Measurements from ENCODE around the gene ALLC.

The ALLC gene

GRCh38 chr2:3728104-3729054 lies 70.4 kb downstream of the ALLC start:
- Histone ChIP-seq H4K20me1 (ENCODE audit: insufficient read depth, low read length) (no peaks in the 10 kb centered on the region), H3K4me3 (ENCODE audit: low read length) (peak overlapping the region; percentile 62), H3K27me3 (ENCODE audit: low read depth, low read length) (peaks cover 2% of the 10 kb centered on the region; the same call in 1 of the 2 replicates), H3K9me3 (ENCODE audit: insufficient read depth, low read length) (no peaks in the 10 kb centered on the region), H3K27ac (ENCODE audit: low read length) (no peak overlapping the region), H2AFZ (ENCODE audit: low read depth, low read length) (peak overlapping the region; percentile 81), H3K4me2 (ENCODE audit: low read length) (peak overlapping the region; percentile 77), H3K79me2 (ENCODE audit: low read length) (no peaks in the 10 kb centered on the region), H3K36me3 (replicated peaks; ENCODE audit: low read depth, low read length) (no peaks in the 10 kb centered on the region), H3K4me1 (ENCODE audit: low read length) (peaks cover 8% of the 10 kb centered on the region), H3K9ac (ENCODE audit: low read length) (peak overlapping the region; percentile 44; the same call in 1 of the 2 replicates)
- TF ChIP-seq EZH2phosphoT487 (IDR thresholded peaks at IDR 0.05; ENCODE audit: low read depth) (no peak), CTCF (IDR thresholded peaks at IDR 0.05; ENCODE audit: low read depth, low read length) (peak; percentile 69)

GRCh38 chr2:3729055-3729448 lies 71.1 kb downstream of the ALLC start:
- no peak overlapping the region for H3K4me3 ChIP-seq (ENCODE audit: low read length)
- 0 out of 2 replicates have a peak, but pooled peaks cover 2% of the 10 kb centered on the region for H3K27me3 ChIP-seq (ENCODE audit: low read depth, low read length)
- no peak overlapping the region for H3K4me2 ChIP-seq (ENCODE audit: low read length)
- no peak overlapping the region for H3K9ac ChIP-seq (ENCODE audit: low read length)
- H3K79me2 ChIP-seq (ENCODE audit: low read length) = no peaks in the 10 kb centered on the region
- no peaks in the 10 kb centered on the region for H3K9me3 ChIP-seq (ENCODE audit: insufficient read depth, low read length)
- H3K36me3 ChIP-seq (replicated peaks; ENCODE audit: low read depth, low read length) = no peaks in the 10 kb centered on the region
- peaks cover 8% of the 10 kb centered on the region for H3K4me1 ChIP-seq (ENCODE audit: low read length)
- no peak overlapping the region for H2AFZ ChIP-seq (ENCODE audit: low read depth, low read length)
- no peak overlapping the region for H3K27ac ChIP-seq (ENCODE audit: low read length)
- no peaks in the 10 kb centered on the region for H4K20me1 ChIP-seq (ENCODE audit: insufficient read depth, low read length)
- TF ChIP-seq CTCF (IDR thresholded peaks at IDR 0.05; ENCODE audit: low read depth, low read length) (no peak), EZH2phosphoT487 (IDR thresholded peaks at IDR 0.05; ENCODE audit: low read depth) (no peak)

- TF ChIP-seq EZH2phosphoT487 (IDR thresholded peaks at IDR 0.05; ENCODE audit: low read depth) (no peak), CTCF (IDR thresholded peaks at IDR 0.05; ENCODE audit: low read depth, low read length) (no peak)
- Histone ChIP-seq H3K79me2 (ENCODE audit: low read length) (no peaks in the 10 kb centered on the region), H3K4me3 (ENCODE audit: low read length) (no peak overlapping the region)
Measured at GRCh38 chr2:3729786-3730185, 71.8 kb downstream of the ALLC start.

GRCh38 chr2:3730646-3731045 lies 72.6 kb downstream of the ALLC start:
- H3K9me3 ChIP-seq (ENCODE audit: insufficient read depth, low read length) = no peaks in the 10 kb centered on the region

More at GRCh38 chr2:3729786-3730185, 71.8 kb downstream of the ALLC start:
- H3K9me3 ChIP-seq (ENCODE audit: insufficient read depth, low read length) = no peaks in the 10 kb centered on the region
- no peaks in the 10 kb centered on the region for H4K20me1 ChIP-seq (ENCODE audit: insufficient read depth, low read length)
- no peak overlapping the region for H2AFZ ChIP-seq (ENCODE audit: low read depth, low read length)
- H3K27ac ChIP-seq (ENCODE audit: low read length) = no peak overlapping the region
- peaks cover 8% of the 10 kb centered on the region for H3K4me1 ChIP-seq (ENCODE audit: low read length)
- no peaks in the 10 kb centered on the region for H3K36me3 ChIP-seq (replicated peaks; ENCODE audit: low read depth, low read length)
- no peak overlapping the region for H3K9ac ChIP-seq (ENCODE audit: low read length)
- H3K4me2 ChIP-seq (ENCODE audit: low read length) = no peak overlapping the region
- H3K27me3 ChIP-seq (ENCODE audit: low read depth, low read length) = 0 out of 2 replicates have a peak, but pooled peaks cover 2% of the 10 kb centered on the region

More at GRCh38 chr2:3730646-3731045, 72.6 kb downstream of the ALLC start:
- no peak overlapping the region for H2AFZ ChIP-seq (ENCODE audit: low read depth, low read length)
- H4K20me1 ChIP-seq (ENCODE audit: insufficient read depth, low read length) = no peaks in the 10 kb centered on the region
- H3K4me2 ChIP-seq (ENCODE audit: low read length) = no peak overlapping the region
- no peak for TF ChIP-seq EZH2phosphoT487 (IDR thresholded peaks at IDR 0.05; ENCODE audit: low read depth)
- no peak for TF ChIP-seq CTCF (IDR thresholded peaks at IDR 0.05; ENCODE audit: low read depth, low read length)
- no peak overlapping the region for H3K9ac ChIP-seq (ENCODE audit: low read length)
- H3K27ac ChIP-seq (ENCODE audit: low read length) = no peak overlapping the region
- 0 out of 2 replicates have a peak, but pooled peaks cover 2% of the 10 kb centered on the region for H3K27me3 ChIP-seq (ENCODE audit: low read depth, low read length)
- no peak overlapping the region for H3K4me3 ChIP-seq (ENCODE audit: low read length)
- H3K79me2 ChIP-seq (ENCODE audit: low read length) = no peaks in the 10 kb centered on the region
- peaks cover 8% of the 10 kb centered on the region for H3K4me1 ChIP-seq (ENCODE audit: low read length)
- no peaks in the 10 kb centered on the region for H3K36me3 ChIP-seq (replicated peaks; ENCODE audit: low read depth, low read length)
